GM06990 (cell line): ENCODE measurements around the gene SPHK2.

Experiments used
- DNase-seq: peaks from one replicate; pipeline ENCODE4 v3.0.0-alpha.2; 2011; ENCODE audit not compliant: insufficient read length; ENCODE audit errors: extremely low read depth
- H3K27me3 ChIP-seq: replicated peaks from 2 replicates; pipeline ENCODE4 v1.6.0; 2011; ENCODE audit warnings: low read length; ENCODE audit not compliant: control insufficient read depth, insufficient read depth
- H3K36me3 ChIP-seq: 2 replicates; pipeline ENCODE4 v1.5.1; 2011; ENCODE audit warnings: low read length; ENCODE audit not compliant: control insufficient read depth, insufficient read depth
- H3K4me3 ChIP-seq: replicated peaks from 2 replicates; pipeline ENCODE4 v1.5.1; 2011; ENCODE audit warnings: low read depth, mild to moderate bottlenecking, control low read depth, low read length
- TF ChIP-seq, protein P1 (sequence below): IDR thresholded peaks from 2 replicates; pipeline ENCODE4 v1.5.1; 2011; ENCODE audit warnings: low read length, control low read depth, mild to moderate bottlenecking, inconsistent platforms; ENCODE audit not compliant: insufficient read depth, poor library complexity, severe bottlenecking

The SPHK2 gene

GRCh38 chr19:48636859-48637448 lies 17.6 kb downstream of the SPHK2 start, which contains the start of gene DBP:
Gene DBP (minus strand): TSS chr19:48637379. CDS start chr19:48636994, 385 bp downstream.
- H3K4me3 ChIP-seq: peak within 1 kb of the TSS; percentile 66
- H3K27me3 ChIP-seq: no peaks in the 10 kb centered on the region
- TF ChIP-seq, protein P1, sequence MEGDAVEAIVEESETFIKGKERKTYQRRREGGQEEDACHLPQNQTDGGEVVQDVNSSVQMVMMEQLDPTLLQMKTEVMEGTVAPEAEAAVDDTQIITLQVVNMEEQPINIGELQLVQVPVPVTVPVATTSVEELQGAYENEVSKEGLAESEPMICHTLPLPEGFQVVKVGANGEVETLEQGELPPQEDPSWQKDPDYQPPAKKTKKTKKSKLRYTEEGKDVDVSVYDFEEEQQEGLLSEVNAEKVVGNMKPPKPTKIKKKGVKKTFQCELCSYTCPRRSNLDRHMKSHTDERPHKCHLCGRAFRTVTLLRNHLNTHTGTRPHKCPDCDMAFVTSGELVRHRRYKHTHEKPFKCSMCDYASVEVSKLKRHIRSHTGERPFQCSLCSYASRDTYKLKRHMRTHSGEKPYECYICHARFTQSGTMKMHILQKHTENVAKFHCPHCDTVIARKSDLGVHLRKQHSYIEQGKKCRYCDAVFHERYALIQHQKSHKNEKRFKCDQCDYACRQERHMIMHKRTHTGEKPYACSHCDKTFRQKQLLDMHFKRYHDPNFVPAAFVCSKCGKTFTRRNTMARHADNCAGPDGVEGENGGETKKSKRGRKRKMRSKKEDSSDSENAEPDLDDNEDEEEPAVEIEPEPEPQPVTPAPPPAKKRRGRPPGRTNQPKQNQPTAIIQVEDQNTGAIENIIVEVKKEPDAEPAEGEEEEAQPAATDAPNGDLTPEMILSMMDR: peak; percentile 24
- no peak for DNase-seq
- no peaks in the 10 kb centered on the region for H3K36me3 ChIP-seq

DNA sequence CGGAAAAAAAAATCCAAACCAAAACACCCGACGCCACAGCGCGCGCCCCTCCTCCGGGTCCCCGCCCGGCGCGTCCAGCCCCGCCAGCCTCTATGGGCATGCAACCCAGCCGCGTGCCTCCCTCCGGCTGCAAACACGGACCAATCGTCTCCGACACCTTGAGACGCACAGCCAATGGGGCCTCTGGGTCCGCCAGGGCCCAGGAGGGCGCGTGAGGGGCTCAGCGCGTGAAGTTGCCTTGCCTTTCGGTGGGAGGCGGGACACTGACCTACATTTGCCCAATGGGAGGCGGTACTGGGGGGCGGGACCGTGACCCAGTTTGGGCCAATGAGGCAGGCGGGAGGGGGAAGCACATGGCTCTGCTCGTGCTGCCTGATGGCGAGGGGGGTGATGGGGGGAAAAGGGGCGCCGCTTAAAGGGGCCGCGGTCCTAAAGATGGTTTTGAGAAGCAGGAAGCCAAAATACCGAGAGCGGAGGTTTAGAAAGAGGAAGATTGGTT lies 18.2 kb downstream of the SPHK2 start:
- peak; percentile 99 for DNase-seq
- Histone ChIP-seq H3K36me3 (no peaks in the 10 kb centered on the region), H3K4me3 (peak overlapping the region; percentile 66), H3K27me3 (no peaks in the 10 kb centered on the region)
- TF ChIP-seq, protein P1: no peak

- peak overlapping the region; percentile 66 for H3K4me3 ChIP-seq
- H3K36me3 ChIP-seq: no peaks in the 10 kb centered on the region
- H3K27me3 ChIP-seq: no peaks in the 10 kb centered on the region
- peak; percentile 90 for DNase-seq
- TF ChIP-seq, protein P1: peak; percentile 34
Measured at GRCh38 chr19:48637948-48638830, 18.9 kb downstream of the SPHK2 start.

DNA sequence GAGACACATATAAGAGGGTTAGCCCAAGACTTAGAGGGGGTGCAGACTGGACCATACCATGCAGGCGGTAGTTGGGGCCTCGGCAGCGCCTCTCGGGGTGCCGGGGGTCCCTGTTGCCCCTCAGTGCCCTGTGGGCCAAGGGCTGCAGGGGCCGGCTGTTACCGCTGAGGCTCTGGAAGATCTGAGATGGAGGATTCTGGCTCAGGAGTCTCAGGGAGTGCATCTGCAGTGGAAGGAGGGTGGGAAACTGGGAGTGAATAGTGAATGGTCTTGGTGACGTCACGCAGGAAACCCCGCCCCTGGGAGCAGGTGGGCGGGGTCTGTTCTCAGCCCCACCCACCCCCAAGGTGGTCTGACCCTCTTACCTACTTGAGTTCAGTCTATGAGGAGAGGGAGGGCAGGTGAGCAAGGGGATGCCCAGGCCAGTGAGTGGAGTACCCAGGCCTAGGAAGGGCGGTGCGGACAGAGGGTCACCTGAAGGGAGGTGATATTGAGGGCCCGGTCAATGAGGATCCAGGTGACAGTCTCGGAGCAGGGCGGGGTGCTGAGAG lies 19.6 kb downstream of the SPHK2 start:
- DNase-seq: no peak

More for the DNA sequence above, 19.6 kb downstream of the SPHK2 start:
- TF ChIP-seq, protein P1: no peak
- Histone ChIP-seq H3K36me3 (no peaks in the 10 kb centered on the region), H3K4me3 (peak overlapping the region; percentile 66), H3K27me3 (no peaks in the 10 kb centered on the region)
